ENCODE data around the gene FOXS1.
A peak's percentile ranks its signal among the peaks of the same experiment; 100 is the strongest.

The FOXS1 gene

GRCh38 chr20:31862157-31862470, 16.7 kb upstream of the FOXS1 start:
- Histone ChIP-seq H3K36me3 (ENCODE audit: insufficient read depth, low read length) (no peaks in the 10 kb centered on the region), H2AFZ (ENCODE audit: low read depth, low read length) (peak overlapping the region; percentile 54), H4K20me1 (ENCODE audit: insufficient read depth, low read length) (no peaks in the 10 kb centered on the region), H3K79me2 (ENCODE audit: insufficient read depth, low read length) (no peaks in the 10 kb centered on the region), H3K27ac (ENCODE audit: low read length) (no peak overlapping the region), H3K27me3 (ENCODE audit: insufficient read depth, low read length, poor library complexity) (peaks cover 33% of the 10 kb centered on the region), H3K4me1 (ENCODE audit: insufficient read depth, low read length) (peaks cover 20% of the 10 kb centered on the region), H3K9ac (ENCODE audit: low read depth, low read length) (no peak overlapping the region), H3K4me3 (ENCODE audit: low read depth in 1 of 2, low read length in 2 of 2) (no peak overlapping the region), H3K4me2 (ENCODE audit: insufficient read depth, low read length) (peak overlapping the region; percentile 99), H3K9me3 (ENCODE audit: insufficient read depth, low read length, severe bottlenecking) (no peaks in the 10 kb centered on the region)
- DNase-seq = no peak
- ATAC-seq (ENCODE audit: insufficient read depth, low read depth) = no peak
- TF ChIP-seq CTCF (IDR thresholded peaks at IDR 0.05; ENCODE audit: borderline replicate concordance, extremely low read depth, low read length, poor library complexity, severe bottlenecking) = no peak

GRCh38 chr20:31861385-31862156, 16.2 kb upstream of the FOXS1 start:
- Histone ChIP-seq H3K9me3 (ENCODE audit: insufficient read depth, low read length, severe bottlenecking) (no peaks in the 10 kb centered on the region), H3K36me3 (ENCODE audit: insufficient read depth, low read length) (no peaks in the 10 kb centered on the region), H2AFZ (ENCODE audit: low read depth, low read length) (peak overlapping the region; percentile 93), H3K4me2 (ENCODE audit: insufficient read depth, low read length) (peak overlapping the region; percentile 99), H3K79me2 (ENCODE audit: insufficient read depth, low read length) (no peaks in the 10 kb centered on the region), H3K27me3 (ENCODE audit: insufficient read depth, low read length, poor library complexity) (peaks cover 38% of the 10 kb centered on the region), H3K4me3 (ENCODE audit: low read depth in 1 of 2, low read length in 2 of 2) (peak overlapping the region; percentile 32 to 76; a peak in 3 of 4 replicates), H4K20me1 (ENCODE audit: insufficient read depth, low read length) (no peaks in the 10 kb centered on the region), H3K27ac (ENCODE audit: low read length) (no peak overlapping the region; the same call in 1 of the 2 replicates), H3K4me1 (ENCODE audit: insufficient read depth, low read length) (peaks cover 20% of the 10 kb centered on the region), H3K9ac (ENCODE audit: low read depth, low read length) (peak overlapping the region; percentile 68)
- ATAC-seq (ENCODE audit: insufficient read depth, low read depth) (peak; percentile 96), DNase-seq (peak; percentile 90)
- TF ChIP-seq EZH2 (IDR thresholded peaks at IDR 0.05; ENCODE audit: borderline replicate concordance, low read depth, low read length, severe bottlenecking) = peak; percentile 7
- no peak for TF ChIP-seq CTCF (IDR thresholded peaks at IDR 0.05; ENCODE audit: borderline replicate concordance, extremely low read depth, low read length, poor library complexity, severe bottlenecking)

GRCh38 chr20:31861135-31861384, 15.7 kb upstream of the FOXS1 start:
- Histone ChIP-seq H3K27me3 (ENCODE audit: insufficient read depth, low read length, poor library complexity) (peaks cover 38% of the 10 kb centered on the region), H2AFZ (ENCODE audit: low read depth, low read length) (peak overlapping the region; percentile 93), H3K4me2 (ENCODE audit: insufficient read depth, low read length) (peak overlapping the region; percentile 99), H3K9me3 (ENCODE audit: insufficient read depth, low read length, severe bottlenecking) (no peaks in the 10 kb centered on the region), H3K4me3 (ENCODE audit: low read depth in 1 of 2, low read length in 2 of 2) (peak overlapping the region; percentile 32 to 76; a peak in 3 of 4 replicates), H3K79me2 (ENCODE audit: insufficient read depth, low read length) (no peaks in the 10 kb centered on the region), H3K9ac (ENCODE audit: low read depth, low read length) (peak overlapping the region; percentile 68), H3K4me1 (ENCODE audit: insufficient read depth, low read length) (peaks cover 20% of the 10 kb centered on the region), H4K20me1 (ENCODE audit: insufficient read depth, low read length) (no peaks in the 10 kb centered on the region), H3K27ac (ENCODE audit: low read length) (no peak overlapping the region; the same call in 1 of the 2 replicates), H3K36me3 (ENCODE audit: insufficient read depth, low read length) (no peaks in the 10 kb centered on the region)
- TF ChIP-seq CTCF (IDR thresholded peaks at IDR 0.05; ENCODE audit: borderline replicate concordance, extremely low read depth, low read length, poor library complexity, severe bottlenecking) = no peak
- peak; percentile 59 for TF ChIP-seq EZH2 (IDR thresholded peaks at IDR 0.05; ENCODE audit: borderline replicate concordance, low read depth, low read length, severe bottlenecking)
- DNase-seq (no peak), ATAC-seq (ENCODE audit: insufficient read depth, low read depth) (peak; percentile 65)
